SK-N-SH treated with all-trans-retinoic acid at 6 μM for 48 hours (cell line): ENCODE results near the gene GSTM4.

Source experiments
- ATAC-seq: fragments of 200-7000 bp; cut with Tn5 transposase; 3 replicates; pipeline ENCODE4 v1.9.1; 2020; ENCODE audit warnings: mild to moderate bottlenecking, moderate library complexity
- ARNTL ChIP-seq: fragments of 450-650 bp; formaldehyde crosslinking; IDR thresholded peaks from 2 replicates; pipeline ENCODE4 v1.5.0; 2020; ENCODE audit warnings: low read depth, mild to moderate bottlenecking, moderate library complexity, borderline replicate concordance
- BACH2 ChIP-seq: fragments of 250-450 bp; sonication (Bioruptor Pico); IDR thresholded peaks from 2 replicates; pipeline ENCODE4 v1.9.0; 2021; ENCODE audit warnings: mild to moderate bottlenecking, borderline replicate concordance
- CREB5 ChIP-seq: fragments of 250-450 bp; sonication (Bioruptor Pico); IDR thresholded peaks from 2 replicates; pipeline ENCODE4 v1.5.1; 2020; ENCODE audit warnings: low read depth, mild to moderate bottlenecking, moderate library complexity
- CSDC2 ChIP-seq: fragments of 250-450 bp; sonication (Bioruptor Pico); IDR thresholded peaks from 2 replicates; pipeline ENCODE4 v1.5.0; 2020; ENCODE audit warnings: mild to moderate bottlenecking, moderate library complexity
- CSRNP3 ChIP-seq: fragments of 250-450 bp; sonication (Bioruptor Pico); IDR thresholded peaks from 2 replicates; pipeline ENCODE4 v1.5.1; 2021; ENCODE audit warnings: mild to moderate bottlenecking, moderate library complexity
- ESRRG ChIP-seq: fragments of 250-450 bp; sonication (Bioruptor Pico); IDR thresholded peaks from 2 replicates; pipeline ENCODE4 v1.6.1; 2021; ENCODE audit warnings: mild to moderate bottlenecking
- GLIS3 ChIP-seq: fragments of 250-450 bp; sonication (Bioruptor Pico); IDR thresholded peaks from 2 replicates; pipeline ENCODE4 v1.5.0; 2020; ENCODE audit warnings: mild to moderate bottlenecking, moderate library complexity
- ISL1 ChIP-seq: fragments of 250-450 bp; sonication (Bioruptor Pico); IDR thresholded peaks from 2 replicates; pipeline ENCODE4 v2.1.2; 2022; ENCODE audit warnings: mild to moderate bottlenecking, moderate library complexity
- OSR1 ChIP-seq: fragments of 250-450 bp; sonication (Bioruptor Pico); IDR thresholded peaks from 2 replicates; pipeline ENCODE4 v1.8.0; 2022; ENCODE audit warnings: moderate library complexity, mild to moderate bottlenecking, inconsistent platforms
- PATZ1 ChIP-seq: fragments of 250-450 bp; sonication (Bioruptor Pico); IDR thresholded peaks from 2 replicates; pipeline ENCODE4 v1.8.0; 2020; ENCODE audit warnings: mild to moderate bottlenecking, moderate library complexity, borderline replicate concordance
- PPARA ChIP-seq: fragments of 250-450 bp; sonication (Bioruptor Pico); IDR thresholded peaks from 2 replicates; pipeline ENCODE4 v1.5.0; 2020; ENCODE audit warnings: mild to moderate bottlenecking, borderline replicate concordance
- RARB ChIP-seq: fragments of 250-450 bp; sonication (Bioruptor Pico); IDR thresholded peaks from 2 replicates; pipeline ENCODE4 v1.8.0; 2021; ENCODE audit warnings: mild to moderate bottlenecking, moderate library complexity
- SNAI2 ChIP-seq: fragments of 250-450 bp; sonication (Bioruptor Pico); IDR thresholded peaks from 2 replicates; pipeline ENCODE4 v1.5.0; 2020; ENCODE audit warnings: mild to moderate bottlenecking, moderate library complexity
- TCF4 ChIP-seq: fragments of 250-450 bp; sonication (Bioruptor Pico); IDR thresholded peaks from 2 replicates; pipeline ENCODE4 v1.8.0; 2021; ENCODE audit warnings: mild to moderate bottlenecking, moderate library complexity, borderline replicate concordance
- TOX ChIP-seq: fragments of 250-450 bp; sonication (Bioruptor Pico); IDR thresholded peaks from 2 replicates; pipeline ENCODE4 v1.8.0; 2021; ENCODE audit warnings: mild to moderate bottlenecking, moderate library complexity, borderline replicate concordance
- TSHZ2 ChIP-seq: fragments of 250-450 bp; sonication (Bioruptor Pico); IDR thresholded peaks from 2 replicates; pipeline ENCODE4 v1.5.0; 2020; ENCODE audit warnings: mild to moderate bottlenecking, moderate library complexity
- ZC3H10 ChIP-seq: fragments of 250-450 bp; sonication (Bioruptor Pico); IDR thresholded peaks from 2 replicates; pipeline ENCODE4 v1.5.1; 2021; ENCODE audit warnings: mild to moderate bottlenecking, moderate library complexity
- ZFP3 ChIP-seq: fragments of 250-450 bp; sonication (Bioruptor Pico); IDR thresholded peaks from 2 replicates; pipeline ENCODE4 v1.5.0; 2020; ENCODE audit warnings: mild to moderate bottlenecking, moderate library complexity
- ZFP30 ChIP-seq: fragments of 450-650 bp; formaldehyde crosslinking; IDR thresholded peaks from 2 replicates; pipeline ENCODE4 v1.5.0; 2022; ENCODE audit warnings: mild to moderate bottlenecking, moderate library complexity
- ZNF565 ChIP-seq: fragments of 450-650 bp; formaldehyde crosslinking; conservative IDR thresholded peaks from 2 replicates; pipeline ENCODE4 v1.5.0; 2020; ENCODE audit warnings: low read depth, mild to moderate bottlenecking, moderate library complexity
- ZNF70 ChIP-seq: fragments of 450-650 bp; formaldehyde crosslinking; IDR thresholded peaks from 2 replicates; pipeline ENCODE4 v1.5.0; 2020; ENCODE audit warnings: mild to moderate bottlenecking, moderate library complexity
- ZNF8 ChIP-seq: fragments of 450-650 bp; formaldehyde crosslinking; IDR thresholded peaks from 2 replicates; pipeline ENCODE4 v1.5.0; 2020; ENCODE audit warnings: mild to moderate bottlenecking, moderate library complexity

Gene GSTM4

GRCh38 chr1:109629372-109630030 is 26.4 kb upstream of the GSTM4 start:
- no peak for TF ChIP-seq ARNTL (CRISPR knock-in tag)
- no peak for TF ChIP-seq GLIS3 (CRISPR knock-in tag)
- no peak for TF ChIP-seq PPARA (CRISPR knock-in tag)
- TF ChIP-seq BACH2 (CRISPR knock-in tag), result no peak
- no peak for TF ChIP-seq TCF4 (CRISPR knock-in tag)
- no peak for ATAC-seq

GRCh38 chr1:109630081-109630897 is 25.6 kb upstream of the GSTM4 start:
- TF ChIP-seq ZC3H10 (CRISPR knock-in tag) (no peak), GLIS3 (CRISPR knock-in tag) (no peak), OSR1 (CRISPR knock-in tag) (no peak), ZFP30 (no peak), RARB (CRISPR knock-in tag) (no peak), ZNF8 (CRISPR knock-in tag) (no peak), ZNF565 (CRISPR knock-in tag) (no peak), ZNF70 (no peak), ZFP3 (CRISPR knock-in tag) (no peak), SNAI2 (CRISPR knock-in tag) (no peak), PATZ1 (CRISPR knock-in tag) (no peak), TOX (no peak), ESRRG (CRISPR knock-in tag) (no peak), CSDC2 (CRISPR knock-in tag) (no peak), PPARA (CRISPR knock-in tag) (no peak), CSRNP3 (CRISPR knock-in tag) (no peak), TSHZ2 (no peak), BACH2 (CRISPR knock-in tag) (no peak), ARNTL (CRISPR knock-in tag) (no peak), ISL1 (CRISPR knock-in tag) (no peak)
- TF ChIP-seq, all 23 proteins: peak for 0
- ATAC-seq, result no peak

GRCh38 chr1:109630898-109631512 is 24.9 kb upstream of the GSTM4 start:
- TF ChIP-seq ARNTL (CRISPR knock-in tag), result no peak
- no peak for TF ChIP-seq CREB5
- no peak for TF ChIP-seq ISL1 (CRISPR knock-in tag)
- no peak for TF ChIP-seq GLIS3 (CRISPR knock-in tag)
- TF ChIP-seq ZNF565 (CRISPR knock-in tag), result no peak
- no peak for TF ChIP-seq ZNF8 (CRISPR knock-in tag)
- TF ChIP-seq RARB (CRISPR knock-in tag), result no peak
- TF ChIP-seq ESRRG (CRISPR knock-in tag), result no peak
- TF ChIP-seq TCF4 (CRISPR knock-in tag), result no peak
- TF ChIP-seq TSHZ2, result no peak
- TF ChIP-seq PPARA (CRISPR knock-in tag), result no peak
- no peak for TF ChIP-seq OSR1 (CRISPR knock-in tag)
- TF ChIP-seq CSRNP3 (CRISPR knock-in tag), result no peak
- TF ChIP-seq SNAI2 (CRISPR knock-in tag), result no peak
- TF ChIP-seq CSDC2 (CRISPR knock-in tag), result no peak
- TF ChIP-seq ZNF70, result no peak
- no peak for TF ChIP-seq ZFP30
- no peak for TF ChIP-seq BACH2 (CRISPR knock-in tag)
- no peak for TF ChIP-seq ZFP3 (CRISPR knock-in tag)
- TF ChIP-seq, all 23 proteins: peak for 0
- no peak for ATAC-seq
